AG10803 (cell line): Measurements from ENCODE around the gene BRD3OS.

Experiments used
- DNase-seq: peaks from one replicate; pipeline ENCODE4 v3.0.0; 2010; ENCODE audit warnings: low read depth
- H3K4me3 ChIP-seq: 2 replicates; pipeline ENCODE4 v1.5.1; 2011; ENCODE audit warnings: mild to moderate bottlenecking, low read length, control low read depth
- TF ChIP-seq, protein P1 (sequence below): conservative IDR thresholded peaks from 2 replicates; pipeline ENCODE4 v1.5.1; 2011; ENCODE audit warnings: mild to moderate bottlenecking, low read length, control low read depth, inconsistent platforms

Gene BRD3OS

DNA sequence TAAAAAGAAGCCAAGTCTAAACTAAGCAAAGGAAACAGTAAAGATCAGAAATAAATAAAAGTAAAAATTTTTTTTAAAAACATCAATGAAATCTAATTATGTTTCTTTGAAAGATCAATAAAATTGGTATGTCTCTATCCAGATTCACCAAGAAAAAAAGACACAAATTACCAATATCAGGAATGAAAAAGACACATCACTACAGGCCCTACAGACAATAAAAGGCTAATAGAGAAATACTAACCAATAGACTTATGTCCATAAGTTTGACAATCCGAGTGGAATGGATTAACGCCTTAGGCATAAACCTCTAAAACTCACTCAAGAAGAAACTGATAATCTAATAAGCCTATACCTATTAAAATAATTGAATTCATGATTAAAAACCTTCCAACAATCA lies 12.4 kb downstream of the BRD3OS start:
- TF ChIP-seq, protein P1, sequence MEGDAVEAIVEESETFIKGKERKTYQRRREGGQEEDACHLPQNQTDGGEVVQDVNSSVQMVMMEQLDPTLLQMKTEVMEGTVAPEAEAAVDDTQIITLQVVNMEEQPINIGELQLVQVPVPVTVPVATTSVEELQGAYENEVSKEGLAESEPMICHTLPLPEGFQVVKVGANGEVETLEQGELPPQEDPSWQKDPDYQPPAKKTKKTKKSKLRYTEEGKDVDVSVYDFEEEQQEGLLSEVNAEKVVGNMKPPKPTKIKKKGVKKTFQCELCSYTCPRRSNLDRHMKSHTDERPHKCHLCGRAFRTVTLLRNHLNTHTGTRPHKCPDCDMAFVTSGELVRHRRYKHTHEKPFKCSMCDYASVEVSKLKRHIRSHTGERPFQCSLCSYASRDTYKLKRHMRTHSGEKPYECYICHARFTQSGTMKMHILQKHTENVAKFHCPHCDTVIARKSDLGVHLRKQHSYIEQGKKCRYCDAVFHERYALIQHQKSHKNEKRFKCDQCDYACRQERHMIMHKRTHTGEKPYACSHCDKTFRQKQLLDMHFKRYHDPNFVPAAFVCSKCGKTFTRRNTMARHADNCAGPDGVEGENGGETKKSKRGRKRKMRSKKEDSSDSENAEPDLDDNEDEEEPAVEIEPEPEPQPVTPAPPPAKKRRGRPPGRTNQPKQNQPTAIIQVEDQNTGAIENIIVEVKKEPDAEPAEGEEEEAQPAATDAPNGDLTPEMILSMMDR = no peak
- no peak overlapping the region for H3K4me3 ChIP-seq
- DNase-seq = no peak

DNA sequence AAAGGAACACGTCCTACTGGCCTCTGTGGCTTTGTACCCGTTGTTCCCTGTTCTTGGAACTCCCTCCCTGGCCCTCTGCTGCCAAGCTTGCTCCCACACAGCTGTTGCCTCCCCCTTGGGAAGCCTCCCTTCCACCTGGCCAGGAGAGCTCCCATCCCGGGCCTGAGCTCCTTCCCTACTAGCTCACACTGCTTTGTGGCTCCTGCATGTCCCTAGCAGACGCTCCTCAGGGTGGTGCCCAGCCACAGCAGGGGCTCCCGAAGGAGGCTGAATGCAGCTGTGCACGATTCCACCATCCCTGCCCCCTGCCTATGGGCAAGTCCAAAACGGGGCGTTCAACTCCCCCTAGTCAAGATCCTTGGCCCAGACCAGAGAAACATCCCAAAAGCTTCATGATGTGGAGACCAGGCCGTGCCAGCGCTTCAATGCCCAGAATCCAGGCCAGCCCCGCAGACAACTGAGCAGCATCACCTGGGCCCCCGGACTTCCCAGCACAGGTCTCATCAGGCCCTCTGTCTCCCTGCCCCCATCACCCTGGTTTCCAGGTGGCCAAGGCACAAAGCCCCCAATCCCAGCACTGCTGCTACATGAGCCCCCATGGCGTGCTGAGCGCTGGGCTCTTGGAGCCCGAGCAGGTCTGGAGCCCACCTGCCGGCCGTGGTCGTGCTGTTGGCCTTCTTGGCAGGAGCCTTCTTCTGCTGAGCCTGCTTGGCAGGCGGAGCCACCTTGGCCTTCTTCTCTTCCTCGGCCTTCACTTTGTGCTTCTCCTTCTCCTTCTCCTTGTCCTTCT lies 14.3 kb downstream of the BRD3OS start:
- no peak for DNase-seq
- TF ChIP-seq, protein P1 = no peak

DNA sequence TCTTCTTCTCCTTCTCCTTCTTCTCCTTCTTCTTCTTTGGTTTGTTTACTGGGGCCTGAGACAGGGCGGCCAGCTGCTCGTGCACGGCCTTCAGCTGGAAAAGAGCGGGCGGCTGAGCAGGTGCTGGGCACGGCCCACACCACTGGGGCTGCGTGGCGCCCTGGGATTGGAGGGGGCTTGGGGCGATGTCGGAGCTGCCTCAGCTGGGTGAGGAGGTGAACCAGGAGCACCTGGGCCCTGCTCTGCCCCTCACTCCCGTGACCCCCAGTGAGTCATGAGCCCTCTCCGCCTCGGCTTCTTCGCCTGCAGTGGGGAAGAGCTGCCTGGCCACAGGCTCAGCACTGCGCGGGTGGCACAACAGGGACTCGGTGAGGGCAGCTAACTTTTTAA lies 14.9 kb downstream of the BRD3OS start:
- DNase-seq = no peak
- TF ChIP-seq, protein P1 = no peak
- H3K4me3 ChIP-seq = no peak overlapping the region

More for the DNA sequence above, 14.3 kb downstream of the BRD3OS start:
- no peak overlapping the region for H3K4me3 ChIP-seq

DNA sequence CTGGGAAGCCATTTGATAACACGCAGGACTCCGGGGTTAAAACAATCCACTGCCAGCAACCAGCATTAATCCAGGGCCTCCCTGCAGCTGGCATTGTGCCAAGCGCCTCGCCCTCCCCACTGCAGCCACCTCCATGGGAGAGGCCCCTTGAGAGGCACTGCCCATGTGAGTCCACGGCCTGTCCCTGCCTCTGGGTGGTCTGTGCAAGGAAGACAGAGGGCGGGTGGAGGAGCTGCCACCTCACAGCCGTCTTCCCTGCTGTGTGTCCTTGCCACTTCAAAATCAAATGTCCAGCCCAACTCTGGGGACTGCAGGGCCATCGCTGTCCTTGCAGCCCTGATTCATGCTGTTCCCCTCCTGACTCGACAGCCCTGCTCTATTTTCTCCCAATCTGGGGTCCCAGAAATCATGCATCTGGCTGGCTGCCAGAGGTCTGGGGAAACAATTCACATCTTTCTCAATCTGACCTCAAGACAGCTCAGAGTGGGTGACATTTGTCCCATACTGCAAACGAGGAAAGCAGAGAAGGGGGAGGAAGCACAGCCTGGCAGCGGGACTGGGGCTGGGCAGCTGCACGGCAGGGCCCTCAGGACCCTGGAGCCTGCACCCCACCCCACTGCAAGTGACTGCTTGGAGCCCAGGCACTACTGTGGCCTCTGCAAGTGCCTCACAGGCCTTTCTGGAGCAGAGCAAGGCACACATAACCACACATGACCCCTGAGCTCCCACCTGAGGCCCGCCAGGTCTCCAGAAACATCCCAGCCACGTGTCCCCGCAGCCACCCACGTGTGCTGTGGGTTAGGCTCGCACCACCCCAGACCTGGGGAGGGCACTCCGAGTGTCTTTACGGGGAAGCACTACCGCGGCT lies 15.7 kb downstream of the BRD3OS start:
- TF ChIP-seq, protein P1 = no peak

DNA sequence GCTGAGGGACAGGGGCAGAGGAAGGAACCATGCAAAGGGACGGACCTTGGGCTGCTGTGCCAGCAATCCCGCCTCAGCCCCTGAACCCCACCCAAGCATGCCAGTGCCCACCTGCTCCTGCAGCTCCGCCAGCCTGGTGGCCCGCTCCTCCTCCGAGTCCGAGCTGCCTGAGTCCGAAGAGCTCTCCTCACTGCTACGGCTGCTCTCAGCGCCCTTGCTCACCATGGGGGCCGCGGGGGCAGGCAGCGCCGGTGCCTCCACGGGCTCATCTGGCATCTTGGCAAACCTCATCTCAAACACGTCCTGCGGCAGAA lies 16.3 kb downstream of the BRD3OS start:
- TF ChIP-seq, protein P1 = no peak

More for the DNA sequence above, 15.7 kb downstream of the BRD3OS start:
- DNase-seq = no peak
- no peak overlapping the region for H3K4me3 ChIP-seq

DNA sequence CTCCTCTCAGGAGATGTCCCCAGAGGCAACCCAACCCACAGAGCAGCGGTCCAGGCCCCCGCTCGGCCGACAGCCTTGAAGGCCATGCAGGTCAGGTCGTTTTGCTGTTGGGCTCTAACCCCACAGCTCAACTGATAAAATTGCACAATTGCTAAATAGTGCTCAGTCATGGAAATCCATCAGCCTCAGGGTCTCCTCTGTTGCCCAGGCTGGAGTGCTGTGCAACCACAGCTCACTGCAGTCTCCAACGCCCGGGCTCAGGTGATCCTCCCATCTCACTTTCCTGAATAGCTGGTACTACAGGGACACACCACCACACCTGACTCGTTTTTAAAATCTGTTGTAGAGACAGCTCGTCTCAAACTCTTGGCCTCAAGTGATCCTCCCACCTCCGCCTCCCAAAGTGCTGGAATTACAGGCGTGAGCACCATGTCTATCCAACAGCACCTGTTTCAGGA lies 18.3 kb downstream of the BRD3OS start:
- TF ChIP-seq, protein P1 = no peak
- no peak overlapping the region for H3K4me3 ChIP-seq
- DNase-seq = no peak

More for the DNA sequence above, 16.3 kb downstream of the BRD3OS start:
- no peak overlapping the region for H3K4me3 ChIP-seq
- no peak for DNase-seq
